Measurements from ENCODE around the gene TGFBR2.
"Not testable (repeated sequence)": the region's sequence is repeated elsewhere in the genome, so short reads cannot be mapped to it uniquely, and the experiment has no call there.

DNA sequence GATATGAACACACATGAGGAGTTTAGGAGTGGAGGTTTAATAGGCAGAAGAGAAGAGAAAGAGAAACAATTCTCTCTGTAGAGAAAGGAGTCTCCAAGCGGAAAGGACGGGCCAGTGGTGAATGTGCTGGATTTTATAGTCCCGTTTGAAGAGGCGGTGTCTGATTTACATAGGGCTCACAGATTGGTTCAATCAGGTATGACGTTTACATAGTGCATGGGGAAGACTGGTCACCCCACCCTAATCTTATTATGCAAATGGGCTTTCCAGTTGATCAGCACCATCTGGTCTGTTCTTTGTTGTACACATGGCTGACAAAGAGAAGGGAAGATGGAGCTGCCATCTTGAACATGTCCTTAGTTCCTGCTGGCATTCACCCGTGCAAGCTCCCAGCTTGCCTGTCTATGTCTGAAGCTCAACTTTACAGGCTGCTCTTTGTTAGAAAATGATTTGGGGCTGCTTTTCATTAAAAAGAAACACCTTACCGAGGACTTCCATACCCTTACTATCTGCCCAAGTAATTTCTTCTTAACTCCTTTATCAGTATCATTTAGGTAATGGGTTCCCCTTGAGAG, 63.0 kb downstream of the TGFBR2 start:
- TF ChIP-seq, protein P1, sequence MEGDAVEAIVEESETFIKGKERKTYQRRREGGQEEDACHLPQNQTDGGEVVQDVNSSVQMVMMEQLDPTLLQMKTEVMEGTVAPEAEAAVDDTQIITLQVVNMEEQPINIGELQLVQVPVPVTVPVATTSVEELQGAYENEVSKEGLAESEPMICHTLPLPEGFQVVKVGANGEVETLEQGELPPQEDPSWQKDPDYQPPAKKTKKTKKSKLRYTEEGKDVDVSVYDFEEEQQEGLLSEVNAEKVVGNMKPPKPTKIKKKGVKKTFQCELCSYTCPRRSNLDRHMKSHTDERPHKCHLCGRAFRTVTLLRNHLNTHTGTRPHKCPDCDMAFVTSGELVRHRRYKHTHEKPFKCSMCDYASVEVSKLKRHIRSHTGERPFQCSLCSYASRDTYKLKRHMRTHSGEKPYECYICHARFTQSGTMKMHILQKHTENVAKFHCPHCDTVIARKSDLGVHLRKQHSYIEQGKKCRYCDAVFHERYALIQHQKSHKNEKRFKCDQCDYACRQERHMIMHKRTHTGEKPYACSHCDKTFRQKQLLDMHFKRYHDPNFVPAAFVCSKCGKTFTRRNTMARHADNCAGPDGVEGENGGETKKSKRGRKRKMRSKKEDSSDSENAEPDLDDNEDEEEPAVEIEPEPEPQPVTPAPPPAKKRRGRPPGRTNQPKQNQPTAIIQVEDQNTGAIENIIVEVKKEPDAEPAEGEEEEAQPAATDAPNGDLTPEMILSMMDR (conservative IDR thresholded peaks at IDR 0.05 in 1 of 2, IDR thresholded peaks at IDR 0.05 in 1 of 2; ENCODE audit: extremely low read depth in 1 of 2, insufficient read depth in 1 of 2, low read depth in 1 of 2, low read length in 2 of 2): not testable (repeated sequence)
- TF ChIP-seq EZH2 (IDR thresholded peaks at IDR 0.05; ENCODE audit: borderline replicate concordance, low read length): not testable (repeated sequence)
